ENCODE results near the gene ABTB1. TPM values are rescaled to one million over a fixed set of nuclear protein-coding genes. Genes with fewer than 3 reads are reported as not detected.

ABTB1 gene
- total and polyA plus RNA-seq, 2 of the 13 experiments (the other 11 are each of a cell fraction or from before 2014, with no cell fraction given), result 0.42 to 14.5 TPM

DNA sequence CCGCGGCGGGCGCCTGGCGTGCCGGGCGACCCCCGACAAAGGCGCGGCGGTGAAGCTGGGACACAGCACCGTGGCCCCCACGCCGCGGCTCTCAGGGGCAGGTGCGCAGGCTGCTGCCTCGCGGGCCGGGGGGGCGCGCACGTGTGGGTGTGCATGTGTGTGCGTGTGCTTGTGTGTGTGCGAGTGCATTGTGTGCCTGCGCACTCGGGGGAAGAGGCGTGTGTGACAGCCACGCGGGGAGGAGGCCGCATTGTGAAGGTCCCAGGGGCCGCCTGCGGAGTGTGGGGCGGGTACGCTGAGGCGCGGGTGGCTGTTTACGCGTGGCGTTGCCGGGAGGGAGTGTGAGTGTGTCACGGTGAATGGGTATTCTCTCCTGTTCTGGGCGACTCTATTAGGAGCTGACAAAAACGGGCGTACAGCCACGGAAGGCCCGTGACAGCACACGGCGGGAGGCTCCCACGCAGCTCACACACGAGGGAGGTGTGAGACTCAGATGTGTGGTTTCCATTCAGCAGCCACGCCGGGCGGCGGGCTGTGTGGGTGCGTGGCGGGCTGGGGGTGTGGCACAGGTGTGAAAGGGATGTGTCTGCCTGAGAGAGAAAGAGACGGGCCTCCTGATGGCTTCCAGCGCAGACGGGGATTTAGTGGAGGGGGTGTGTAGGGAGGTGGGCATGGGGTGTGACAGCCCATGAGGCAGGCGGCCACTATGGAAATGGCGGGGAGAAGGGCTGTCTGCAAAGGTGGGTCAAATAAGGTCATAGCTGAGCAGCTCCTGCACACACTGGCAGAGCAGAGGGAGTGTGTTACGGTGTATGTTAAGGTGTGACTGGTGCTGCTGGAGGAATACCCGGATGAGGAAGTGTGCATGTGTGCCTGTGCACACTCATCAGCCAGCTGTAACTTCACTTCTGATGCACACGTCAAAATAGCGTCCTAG is 43.0 kb upstream of the ABTB1 start (continued):
- TF ChIP-seq ZBTB40 (IDR thresholded peaks at IDR 0.05) (no peak), ZBTB40 (CRISPR knock-in tag; IDR thresholded peaks at IDR 0.05) (no peak)

Measured in HepG2 (cell line).